Inferior parietal cortex (tissue), 1 donor: ENCODE results near the gene HMG20A.

ENCODE experiments used
- DNase-seq: peaks from one replicate; pipeline ENCODE4 v3.0.0-alpha.2; 2016; ENCODE audit errors: extremely low spot score

HMG20A gene

DNA sequence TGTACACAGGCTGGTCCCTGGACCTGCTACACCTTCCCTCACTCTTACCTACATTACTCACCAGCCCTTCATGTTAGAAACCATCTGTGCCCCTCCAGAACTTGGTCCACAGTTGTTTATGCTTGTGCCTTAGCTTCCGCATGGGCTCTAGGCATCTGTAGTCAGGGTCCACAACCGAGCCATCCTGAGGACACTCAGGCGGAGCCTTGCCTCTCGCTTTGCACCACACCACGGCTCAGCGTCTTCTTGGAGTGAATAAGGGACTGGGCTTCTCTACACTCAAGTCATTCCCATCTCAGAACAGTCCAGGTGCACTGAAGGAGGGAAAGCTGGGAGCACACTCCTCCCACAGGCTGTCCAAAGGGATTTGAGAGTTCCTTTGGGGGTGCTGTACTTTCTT is 97.8 kb downstream of the HMG20A start:
- no peak for DNase-seq

DNA sequence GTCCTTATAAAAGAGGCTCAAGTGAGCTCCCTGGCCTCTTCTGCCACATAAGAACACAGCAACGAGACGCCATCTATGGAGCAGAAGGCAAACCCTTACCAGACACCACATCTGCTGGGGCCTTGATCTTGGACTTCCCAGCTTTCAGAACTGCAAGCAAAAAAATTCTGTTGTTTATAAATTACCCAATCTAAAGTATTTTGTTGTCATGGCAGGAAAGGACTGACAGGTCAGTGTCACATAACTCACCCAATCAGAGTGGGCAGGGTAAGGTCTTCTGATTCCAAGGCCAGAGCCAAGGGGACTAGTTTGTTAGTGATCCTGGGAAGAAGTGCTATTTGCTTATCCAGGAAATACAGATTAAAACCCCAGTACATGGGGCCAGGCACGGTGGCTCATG is 98.9 kb downstream of the HMG20A start:
- DNase-seq: no peak

DNA sequence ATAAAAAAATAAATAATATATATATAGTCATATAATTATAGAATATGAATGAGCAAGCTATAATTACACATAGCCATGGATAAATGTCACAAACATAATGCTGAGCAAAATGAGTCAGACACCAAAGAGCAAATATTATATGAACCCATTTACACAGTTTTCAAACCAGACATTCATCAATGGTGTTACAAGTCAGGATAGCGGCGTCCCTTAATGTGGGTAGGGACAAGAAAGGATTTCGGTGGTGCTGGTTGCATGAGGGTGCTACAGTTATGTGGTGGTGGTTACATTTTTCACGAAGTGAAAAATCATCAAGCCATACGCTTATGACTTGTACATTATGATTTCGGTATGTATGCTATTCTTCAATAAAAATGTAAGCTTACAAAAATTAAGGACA is 100.5 kb downstream of the HMG20A start:
- no peak for DNase-seq

DNA sequence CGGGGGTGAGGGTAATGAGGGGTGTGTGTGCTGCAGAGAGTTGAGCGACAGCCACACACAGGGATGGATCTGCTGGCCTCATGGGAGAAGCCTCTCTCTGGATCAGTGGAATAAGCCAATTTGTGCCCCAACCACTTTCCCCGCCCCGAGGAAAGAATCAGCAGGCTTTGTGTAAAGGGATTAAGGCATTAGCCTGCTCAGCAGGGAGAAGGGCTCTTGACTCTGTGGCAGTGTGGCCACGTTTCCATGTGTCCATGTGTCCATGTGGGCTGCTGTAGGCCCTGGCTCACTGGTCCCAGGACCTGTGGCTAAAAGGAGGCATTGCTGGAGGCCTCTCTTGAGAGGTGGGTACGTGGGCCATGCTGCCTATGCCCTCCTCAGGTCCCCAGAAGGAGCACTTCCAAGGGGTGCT is 104.7 kb downstream of the HMG20A start:
- no peak for DNase-seq

DNA sequence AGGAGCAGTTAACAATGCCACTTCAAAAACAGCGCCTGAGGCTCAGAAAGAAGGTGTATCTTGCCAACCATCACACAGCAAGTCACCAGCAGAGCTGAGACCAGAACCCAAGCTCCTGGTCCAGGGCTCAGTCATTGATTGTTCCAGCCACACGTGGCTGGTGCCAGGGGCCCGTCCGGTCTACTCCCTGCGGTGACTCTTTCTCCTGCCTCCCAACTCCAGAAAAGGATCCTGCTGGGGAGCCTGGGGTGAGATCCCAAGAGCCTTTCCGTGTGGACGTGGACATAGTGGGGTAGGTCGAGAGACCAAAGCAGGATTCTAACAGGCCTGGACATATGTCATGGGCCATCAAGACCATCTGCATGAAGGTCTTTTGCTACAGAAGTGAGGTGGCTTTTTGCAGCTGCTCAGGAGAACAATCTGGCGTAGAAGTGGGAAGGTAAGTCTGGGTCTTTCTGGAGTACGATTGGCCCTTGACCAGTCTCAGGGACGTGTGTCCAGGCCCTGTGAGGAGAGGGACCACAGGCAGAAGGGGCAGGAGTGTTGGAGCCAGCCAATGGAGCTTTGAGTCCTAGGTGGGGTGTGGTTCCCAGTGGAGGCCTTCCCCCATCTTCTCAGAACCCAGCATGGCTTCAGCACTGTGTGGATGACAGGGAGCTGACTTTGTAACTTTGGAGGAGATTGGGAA is 105.4 kb downstream of the HMG20A start:
- no peak for DNase-seq

DNA sequence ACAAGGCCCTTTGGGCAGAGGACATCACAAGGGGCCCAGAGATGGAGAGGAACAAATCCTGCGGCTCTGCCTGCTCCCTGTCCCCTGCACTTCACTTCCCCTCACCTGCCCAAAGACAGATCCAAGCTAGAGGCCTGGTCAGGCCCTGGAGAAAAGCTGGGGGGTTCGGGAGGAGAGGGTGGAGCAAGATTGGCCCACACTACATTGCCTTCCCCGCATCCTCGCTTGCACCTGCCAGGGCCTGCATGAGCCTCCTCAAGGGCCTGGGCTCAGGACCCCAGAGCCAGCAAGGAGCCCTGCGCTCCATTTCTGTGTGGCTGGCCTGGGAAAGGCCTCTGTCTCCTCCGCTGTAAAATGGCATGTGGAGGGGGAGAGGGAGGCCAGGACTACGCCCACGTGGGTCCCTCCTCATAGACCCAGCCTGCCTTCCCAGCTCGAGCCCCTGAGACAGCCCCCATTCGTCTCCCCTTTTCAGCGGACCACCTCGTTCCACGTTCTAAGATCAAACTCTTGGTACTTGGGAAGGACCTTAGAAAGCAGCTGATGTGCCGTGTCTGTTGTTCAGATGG is 106.0 kb downstream of the HMG20A start:
- no peak for DNase-seq

DNA sequence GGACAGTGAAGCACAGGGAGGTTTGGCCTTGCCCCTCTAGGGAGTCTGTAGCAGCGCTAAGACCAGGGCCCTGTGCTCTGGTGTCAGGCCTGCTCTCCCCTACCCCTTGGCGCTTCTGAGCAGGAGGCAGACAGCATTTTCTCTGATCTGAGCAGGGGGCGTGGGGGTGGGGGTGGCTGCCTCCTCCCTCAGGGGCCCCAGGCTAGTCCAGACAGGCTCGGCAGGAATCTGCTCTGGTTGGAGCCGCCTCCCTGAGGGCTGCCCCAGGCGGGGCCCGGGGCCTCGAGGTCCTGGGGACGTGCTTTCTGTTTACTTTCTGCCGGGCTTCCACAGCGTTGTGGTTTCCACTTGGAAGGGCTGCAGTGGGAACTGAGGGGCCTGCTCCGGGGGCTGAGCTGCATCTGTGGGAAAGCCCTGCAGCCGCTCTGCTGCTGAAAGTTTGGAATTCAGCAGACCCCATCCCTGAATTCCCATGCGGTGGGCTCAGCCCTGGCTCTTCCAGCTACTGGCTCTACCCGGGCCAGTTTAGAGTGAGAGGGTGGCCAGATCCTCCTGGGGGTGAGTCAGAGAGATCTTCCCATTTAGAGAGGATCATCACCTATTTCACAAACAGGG is 106.6 kb downstream of the HMG20A start:
- DNase-seq: no peak

DNA sequence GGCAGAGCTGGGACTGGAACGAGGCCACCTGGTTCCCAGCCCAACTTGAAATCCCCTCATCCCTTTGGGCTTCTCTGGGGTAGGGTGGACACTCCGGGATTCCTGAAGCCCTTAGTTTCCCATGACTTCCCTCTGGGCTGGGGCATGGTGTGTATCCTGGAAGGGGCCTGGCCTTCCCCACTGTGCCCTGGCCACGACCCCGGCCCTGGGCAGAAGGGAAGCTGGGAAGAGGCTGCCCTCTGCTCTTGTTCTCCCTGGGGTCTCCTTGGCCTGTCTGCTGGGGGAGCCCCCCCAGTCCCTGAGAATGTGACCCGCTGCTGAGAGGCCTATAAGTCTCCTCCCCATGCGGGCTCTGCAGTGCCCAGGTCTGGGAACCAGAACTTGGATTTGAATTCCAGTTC is 107.1 kb downstream of the HMG20A start:
- DNase-seq: no peak

DNA sequence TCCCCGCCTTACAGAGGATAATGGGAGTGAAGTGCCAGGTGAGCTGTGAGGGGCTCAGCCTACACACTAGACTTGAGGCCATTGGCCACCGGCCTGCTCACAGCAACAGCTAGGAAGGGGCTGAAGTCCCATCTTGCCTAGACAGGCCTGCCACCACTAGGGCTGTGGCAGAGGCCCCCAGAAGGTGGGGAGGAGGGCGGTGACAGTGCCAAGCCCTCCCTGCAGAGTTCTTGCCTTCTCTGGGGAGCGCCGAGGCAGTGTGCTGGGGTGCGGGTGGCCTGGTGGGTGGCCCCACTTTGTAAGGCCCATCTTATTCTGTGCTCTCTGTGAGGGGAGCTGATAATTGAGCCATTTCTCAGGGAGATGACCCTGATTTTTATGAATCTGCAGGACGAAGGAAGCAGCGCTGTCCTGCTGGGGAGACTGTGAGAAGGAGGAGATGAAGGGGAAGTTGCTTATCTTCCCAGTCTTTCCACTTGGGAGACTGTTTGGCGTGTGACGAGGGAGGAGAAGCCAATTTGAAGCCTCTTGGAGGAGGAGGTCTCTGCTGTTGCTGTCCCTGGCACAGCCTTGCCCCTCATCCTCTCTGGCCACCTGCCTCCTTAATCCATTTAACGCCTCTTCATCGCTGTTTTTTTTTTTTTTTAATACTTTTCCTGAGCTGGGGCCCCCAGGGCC is 107.7 kb downstream of the HMG20A start:
- DNase-seq: no peak

DNA sequence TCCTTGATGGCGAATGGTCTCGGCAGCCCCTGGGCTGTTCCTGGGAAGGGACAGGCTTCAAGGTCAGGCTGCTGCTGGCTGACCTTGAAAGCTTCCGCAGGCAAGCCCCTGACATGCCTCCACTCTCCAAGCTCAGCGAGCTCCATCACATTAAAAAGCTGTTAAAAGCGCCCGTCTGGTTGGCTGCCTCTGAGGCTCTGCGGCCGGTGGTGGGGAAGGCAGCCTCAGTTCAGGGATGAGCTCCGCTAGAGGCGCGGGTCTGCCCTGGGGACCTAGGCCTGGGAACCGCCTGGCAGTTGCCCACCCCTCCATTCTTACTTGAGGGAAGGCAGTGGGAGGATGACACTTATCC is 108.3 kb downstream of the HMG20A start:
- DNase-seq: no peak

DNA sequence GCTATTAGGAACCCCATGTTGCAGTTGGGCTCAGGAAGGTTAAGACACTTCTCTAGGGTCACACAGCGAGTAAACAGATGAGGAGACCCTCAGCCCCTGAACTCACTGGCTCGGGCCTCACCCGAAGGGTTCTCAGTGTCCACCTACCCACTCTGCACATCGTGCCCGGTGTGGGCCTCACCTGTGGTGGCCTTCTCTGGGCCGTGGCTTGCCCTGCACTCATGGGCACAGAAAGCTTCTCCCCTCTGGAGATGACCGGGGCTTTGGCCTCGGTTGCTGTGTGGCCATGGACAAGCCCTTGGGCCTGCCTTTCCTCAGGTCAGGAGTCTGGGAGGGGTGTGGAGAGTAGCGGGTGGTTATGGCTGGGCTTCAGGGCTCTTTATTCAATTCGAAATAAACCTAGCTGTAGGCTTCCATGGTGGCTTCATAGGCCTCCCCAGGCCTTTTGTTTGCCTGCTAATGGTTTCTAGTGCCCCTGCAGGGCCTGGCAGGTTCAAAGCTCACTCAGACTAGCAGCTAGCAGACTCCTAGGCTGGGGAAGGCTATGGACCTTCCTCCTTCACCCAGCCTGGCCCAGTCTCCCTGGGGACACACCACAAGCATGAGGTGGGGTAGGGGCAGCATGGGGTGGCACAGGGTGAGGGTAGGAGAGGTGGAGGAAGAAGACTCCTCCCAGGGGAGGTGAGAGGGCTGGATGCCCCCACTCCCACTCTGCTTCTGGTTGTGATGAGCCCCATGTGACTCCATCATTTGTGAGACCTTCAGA is 108.9 kb downstream of the HMG20A start:
- DNase-seq: no peak

DNA sequence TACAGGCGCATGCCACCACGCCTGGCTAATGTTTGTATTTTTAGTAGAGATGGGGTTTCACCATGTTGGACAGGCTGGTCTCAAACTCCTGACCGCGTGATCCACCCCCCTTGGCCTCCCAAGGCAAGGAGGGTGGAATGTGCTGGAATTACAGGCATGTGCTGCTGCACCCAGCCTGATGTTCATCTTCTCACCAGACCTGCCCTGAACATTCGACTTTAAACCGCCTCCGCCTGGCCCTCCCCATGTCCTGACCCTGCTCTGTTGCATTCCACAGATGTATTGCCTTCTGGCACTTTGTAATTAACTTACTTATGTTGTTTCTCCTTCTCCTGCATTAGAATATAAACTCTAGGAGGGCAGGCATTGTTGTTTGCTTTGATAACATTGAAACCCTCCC is 109.9 kb downstream of the HMG20A start:
- DNase-seq: no peak

DNA sequence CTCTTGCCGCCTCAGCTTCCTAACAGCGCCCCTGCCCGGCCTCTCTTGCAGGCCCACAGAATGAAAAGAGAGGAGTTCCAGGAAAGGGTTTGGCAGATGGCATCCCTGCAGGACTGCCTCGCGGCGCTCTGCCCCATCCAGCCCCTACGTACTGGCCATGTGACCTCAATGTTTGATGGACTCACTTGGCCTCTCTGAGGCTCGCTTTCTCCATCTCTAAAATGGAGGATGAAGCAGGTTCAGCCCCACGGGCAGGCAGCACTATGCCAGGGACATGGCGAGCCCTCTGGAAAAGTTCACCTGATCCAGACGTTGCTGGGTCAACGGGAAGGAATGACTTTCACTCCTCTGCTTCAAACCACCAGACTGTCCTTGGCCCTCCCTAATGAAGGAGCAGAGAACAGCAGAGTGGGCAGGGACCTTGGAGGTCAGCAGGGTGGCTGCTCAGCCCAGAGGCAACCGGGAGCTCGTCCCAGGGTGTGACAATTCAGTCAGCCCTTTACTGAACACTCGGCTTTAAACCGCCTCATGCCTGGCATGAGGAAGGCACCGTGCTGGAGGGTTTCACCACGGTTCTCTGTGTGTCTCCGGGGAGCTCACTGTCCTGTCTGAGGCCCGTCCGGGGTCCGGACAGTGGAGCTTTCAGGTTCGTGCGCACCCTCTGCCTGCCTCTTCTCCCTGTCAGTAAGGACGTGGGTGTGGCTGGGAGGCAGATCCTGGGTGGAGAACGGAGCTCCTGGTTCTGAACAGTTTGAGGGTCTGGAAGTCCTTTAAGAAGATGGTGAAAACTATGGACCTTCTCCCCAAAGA is 110.7 kb downstream of the HMG20A start:
- DNase-seq: no peak

DNA sequence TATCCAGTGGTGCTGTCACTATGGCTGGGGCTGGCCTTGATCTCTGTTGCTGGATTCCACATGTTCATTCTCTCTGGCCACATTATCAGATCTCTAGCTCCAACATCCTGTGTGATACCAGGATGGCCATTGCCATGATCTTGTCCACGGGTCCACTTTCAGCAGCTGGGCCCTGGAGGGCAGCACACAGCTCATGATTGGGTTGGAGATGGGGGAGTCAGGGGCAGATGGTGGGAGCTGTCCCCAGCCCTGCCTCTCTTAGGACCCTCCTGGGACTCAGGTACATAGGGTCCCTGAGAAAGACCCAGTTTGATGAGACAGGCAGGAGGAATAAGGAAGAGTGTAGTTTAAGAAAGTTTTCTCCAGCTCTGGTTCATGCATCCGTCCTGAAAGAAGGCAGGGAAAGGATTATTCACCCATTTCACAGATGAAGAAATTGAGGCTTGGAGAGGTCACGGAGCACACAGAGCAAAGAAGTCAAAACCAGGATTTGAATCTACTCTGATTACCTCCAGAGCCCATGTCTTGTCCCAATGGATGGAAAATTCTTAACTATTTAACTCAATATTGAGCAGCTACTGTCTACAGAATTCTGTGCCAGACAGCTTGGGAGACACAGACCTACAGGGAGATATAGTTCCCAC is 111.5 kb downstream of the HMG20A start:
- DNase-seq: no peak

DNA sequence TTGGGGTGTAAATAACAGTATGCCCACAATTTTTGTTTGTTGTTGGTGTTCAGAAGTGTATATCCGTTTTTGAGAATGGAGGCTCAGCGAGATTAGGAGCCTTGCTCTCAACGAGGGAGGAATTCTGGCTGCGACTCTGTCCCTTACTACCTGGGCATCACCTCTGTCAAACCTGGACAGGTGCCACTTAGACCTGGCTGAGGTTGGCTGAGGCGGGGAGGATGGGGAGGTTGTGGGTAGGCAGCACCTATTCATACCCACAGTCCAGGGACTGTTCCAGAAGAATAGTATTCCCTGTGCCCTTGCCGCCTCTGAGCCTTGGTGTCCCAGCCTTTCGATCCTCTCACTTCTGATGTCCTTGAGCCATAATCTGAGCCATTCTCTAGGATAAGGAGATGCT is 112.2 kb downstream of the HMG20A start:
- DNase-seq: no peak

DNA sequence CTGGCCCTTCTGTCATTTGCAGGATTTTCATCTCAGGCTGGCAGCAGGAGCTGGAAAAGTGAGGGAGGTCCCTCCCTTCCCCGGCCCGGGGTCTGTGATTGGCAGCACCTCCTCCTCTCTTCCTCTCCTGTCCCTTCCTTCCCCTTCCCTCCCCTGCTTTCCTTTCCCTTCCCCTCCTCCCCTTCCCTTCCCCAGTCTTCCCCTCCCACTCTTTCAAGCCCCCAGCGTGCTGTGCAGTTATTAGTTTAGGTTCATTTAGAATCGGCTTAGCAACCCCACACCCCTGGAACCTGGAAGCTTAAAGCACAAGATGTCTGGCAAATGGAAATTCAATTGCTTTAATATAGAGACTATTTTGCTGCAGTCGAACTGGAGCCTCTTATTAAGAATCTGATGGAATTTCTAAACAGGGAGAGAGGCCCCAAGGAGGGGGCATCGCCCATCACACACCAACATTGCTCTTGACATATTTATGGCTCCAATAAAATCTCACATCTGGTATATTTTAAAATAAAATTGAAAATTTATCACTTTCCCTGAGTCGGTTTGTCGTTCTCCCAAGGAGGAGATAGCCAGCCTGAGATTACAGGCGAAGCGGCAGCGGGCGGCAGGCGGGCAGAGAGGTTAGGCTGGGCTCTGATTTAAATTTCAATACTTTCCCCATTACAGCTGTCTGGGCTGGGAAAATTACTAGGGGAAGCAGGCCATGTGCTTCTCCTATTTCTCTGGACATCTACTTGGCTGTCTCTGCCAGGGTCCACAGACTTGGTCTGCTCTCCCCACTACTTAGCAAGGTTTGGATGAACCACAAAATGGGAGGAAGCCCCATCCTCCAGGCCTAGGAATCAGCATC is 113.1 kb downstream of the HMG20A start:
- DNase-seq: no peak
